SKM-1 treated with dmso at 0.1 percent for 144 hours (cell line): ENCODE measurements around the gene MGLL.

Source experiments
- DNase-seq: peaks from one replicate; lab custom pipeline; 2025; ENCODE audit not compliant: unreplicated experiment; lab: John Stamatoyannopoulos, UW

Gene MGLL

GRCh38 chr3:127760361-127760760, 62.0 kb downstream of the MGLL start:
- DNase-seq, result no peak

- no peak for DNase-seq
These were observed 62.5 kb downstream of the MGLL start for GRCh38 chr3:127759826-127760225.

DNA sequence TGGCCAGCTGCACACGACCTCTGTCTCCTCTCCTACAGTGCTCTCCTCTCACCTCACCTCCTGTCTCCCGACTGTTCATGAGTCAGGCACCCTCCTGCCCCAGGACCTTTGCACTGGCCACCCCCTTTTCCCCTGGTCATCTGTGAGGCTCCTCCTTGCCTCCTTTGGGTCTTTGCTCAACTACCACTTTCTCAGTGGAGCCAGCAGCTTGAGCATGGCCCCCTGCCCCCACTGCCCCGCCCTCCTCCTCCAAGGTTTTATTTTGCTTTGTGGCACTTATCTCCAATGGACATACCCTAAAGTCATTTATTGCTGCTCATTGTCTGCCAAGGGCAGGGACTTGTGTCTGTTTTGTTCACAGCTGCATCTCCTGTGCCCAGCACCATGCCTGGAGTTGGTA, 64.3 kb downstream of the MGLL start:
- DNase-seq, result no peak

- no peak for DNase-seq
These were observed 67.0 kb downstream of the MGLL start for GRCh38 chr3:127755305-127755681.

DNA sequence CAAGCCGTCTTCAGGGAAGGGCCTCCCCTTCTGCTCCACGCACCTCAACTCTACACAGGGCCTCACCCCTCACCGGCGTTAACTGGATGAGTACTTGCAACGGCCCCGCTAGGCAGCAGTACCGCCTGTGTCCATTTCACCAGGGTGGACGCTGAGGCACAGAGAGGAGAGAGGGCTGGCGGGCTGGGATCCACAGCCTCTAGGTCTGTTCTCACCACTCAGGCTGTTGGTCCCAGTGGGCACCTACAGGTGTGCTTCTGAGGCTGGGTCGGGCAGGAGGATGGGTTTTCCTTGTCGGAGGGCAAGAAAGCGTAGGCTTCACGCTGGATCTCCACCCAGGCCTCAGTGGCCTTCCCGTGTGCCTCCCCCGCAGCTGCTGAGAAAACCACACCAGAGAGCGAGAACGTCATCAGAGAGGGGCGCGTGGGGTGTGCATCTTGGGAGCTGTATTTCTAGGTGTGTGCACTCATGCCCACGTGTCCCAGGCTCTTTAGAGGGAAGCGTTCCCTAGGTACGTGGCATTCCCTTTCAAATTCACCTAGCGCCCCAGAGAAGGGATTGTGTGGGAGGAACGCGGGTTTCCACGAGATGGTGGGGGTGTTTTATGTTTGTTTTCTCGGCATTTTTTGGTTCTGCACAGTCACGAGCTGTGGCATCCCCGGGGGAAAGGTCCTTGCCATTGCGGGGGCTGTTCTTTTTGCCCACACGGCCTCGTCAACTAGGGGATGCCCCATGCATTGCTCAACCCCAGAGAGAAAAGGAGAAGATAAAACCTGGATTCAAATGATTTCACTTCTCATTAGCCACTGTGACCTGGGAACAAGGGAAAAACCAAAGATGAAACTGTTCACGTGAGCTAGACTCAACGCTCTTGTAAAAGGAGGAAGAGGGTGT, 67.7 kb downstream of the MGLL start:
- no peak for DNase-seq

- no peak for DNase-seq
These were observed 68.4 kb downstream of the MGLL start for GRCh38 chr3:127753898-127754410.

DNA sequence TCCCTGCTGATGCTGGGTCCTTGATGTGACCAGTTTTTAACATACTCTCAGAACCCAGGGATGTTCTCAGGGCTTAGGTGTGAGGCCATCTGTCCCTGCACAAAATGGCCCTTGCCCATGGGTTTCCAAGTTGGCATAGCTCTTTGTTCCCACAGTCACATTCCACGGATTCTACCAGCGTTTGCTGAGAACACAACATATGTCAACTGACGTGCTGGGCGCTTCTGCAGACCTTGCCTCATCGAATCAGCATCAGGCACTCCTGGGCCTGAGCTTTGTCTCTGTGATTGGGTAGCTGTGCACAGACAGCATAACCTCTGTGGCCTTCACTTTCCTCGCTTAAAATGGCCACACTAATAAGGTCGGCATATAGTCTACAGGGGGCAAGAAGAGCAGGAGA, 69.0 kb downstream of the MGLL start:
- DNase-seq, result no peak

- no peak for DNase-seq
These were observed 70.5 kb downstream of the MGLL start for GRCh38 chr3:127751782-127752181.

GRCh38 chr3:127751163-127751621, 71.1 kb downstream of the MGLL start:
- DNase-seq, result no peak

DNA sequence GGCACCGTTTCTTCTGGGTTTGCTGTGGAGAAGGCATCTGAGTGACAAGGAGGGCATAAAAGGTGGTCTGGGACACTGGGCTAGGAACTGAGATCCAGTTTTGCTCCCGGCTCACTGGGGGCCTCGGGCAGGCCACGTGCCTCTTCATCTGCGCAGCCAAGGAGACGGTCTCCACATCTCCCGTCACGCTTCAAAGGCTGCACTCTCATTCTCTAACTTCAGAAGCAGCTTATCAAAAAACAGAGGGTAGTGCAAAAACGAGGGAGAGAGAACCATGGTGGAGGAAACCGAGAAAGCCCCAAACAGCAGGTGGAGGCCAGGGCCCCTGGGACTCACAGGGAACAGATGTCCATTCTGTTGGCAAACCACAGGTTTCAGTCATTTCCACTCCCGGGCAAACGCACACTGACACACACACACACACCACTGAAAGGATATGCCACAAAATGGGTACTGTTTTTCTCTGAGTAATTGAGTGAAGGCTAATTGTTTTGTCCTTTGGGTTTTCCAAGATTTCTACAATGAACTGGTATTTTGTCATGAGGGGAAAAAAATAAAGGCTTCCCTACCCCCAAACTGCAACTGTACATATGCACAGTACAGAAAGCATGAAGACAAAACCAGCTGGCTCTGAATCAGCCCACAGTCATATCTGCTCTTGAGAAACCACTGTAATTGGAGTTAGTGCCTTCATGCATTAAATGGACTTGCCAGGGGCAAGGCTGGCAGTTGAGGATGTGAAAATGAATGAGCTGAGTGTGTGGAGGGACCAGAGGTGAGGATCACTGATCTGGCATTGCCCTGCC, 71.9 kb downstream of the MGLL start:
- no peak for DNase-seq

- no peak for DNase-seq
These were observed 72.5 kb downstream of the MGLL start for GRCh38 chr3:127749787-127750225.

DNA sequence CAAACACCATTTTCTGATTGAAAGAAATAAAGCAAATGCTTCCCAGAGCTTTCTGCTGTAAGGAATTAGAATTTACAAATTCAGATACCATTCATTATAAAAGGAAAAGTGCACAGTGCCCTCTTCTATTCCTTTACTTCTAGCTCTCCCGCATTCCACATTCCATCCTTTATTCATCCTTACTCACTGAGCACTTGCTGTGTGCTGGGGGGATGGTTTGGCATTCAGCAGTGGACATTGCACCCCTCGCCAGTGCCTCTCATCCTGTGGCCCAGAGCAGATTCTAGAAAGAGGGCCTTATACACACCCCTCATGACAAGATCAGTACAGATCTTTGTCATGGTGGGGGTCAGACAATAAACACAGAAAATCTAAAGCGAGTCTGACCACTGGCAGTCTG, 73.0 kb downstream of the MGLL start:
- DNase-seq, result no peak

- no peak for DNase-seq
These were observed 73.5 kb downstream of the MGLL start for GRCh38 chr3:127748754-127749327.

DNA sequence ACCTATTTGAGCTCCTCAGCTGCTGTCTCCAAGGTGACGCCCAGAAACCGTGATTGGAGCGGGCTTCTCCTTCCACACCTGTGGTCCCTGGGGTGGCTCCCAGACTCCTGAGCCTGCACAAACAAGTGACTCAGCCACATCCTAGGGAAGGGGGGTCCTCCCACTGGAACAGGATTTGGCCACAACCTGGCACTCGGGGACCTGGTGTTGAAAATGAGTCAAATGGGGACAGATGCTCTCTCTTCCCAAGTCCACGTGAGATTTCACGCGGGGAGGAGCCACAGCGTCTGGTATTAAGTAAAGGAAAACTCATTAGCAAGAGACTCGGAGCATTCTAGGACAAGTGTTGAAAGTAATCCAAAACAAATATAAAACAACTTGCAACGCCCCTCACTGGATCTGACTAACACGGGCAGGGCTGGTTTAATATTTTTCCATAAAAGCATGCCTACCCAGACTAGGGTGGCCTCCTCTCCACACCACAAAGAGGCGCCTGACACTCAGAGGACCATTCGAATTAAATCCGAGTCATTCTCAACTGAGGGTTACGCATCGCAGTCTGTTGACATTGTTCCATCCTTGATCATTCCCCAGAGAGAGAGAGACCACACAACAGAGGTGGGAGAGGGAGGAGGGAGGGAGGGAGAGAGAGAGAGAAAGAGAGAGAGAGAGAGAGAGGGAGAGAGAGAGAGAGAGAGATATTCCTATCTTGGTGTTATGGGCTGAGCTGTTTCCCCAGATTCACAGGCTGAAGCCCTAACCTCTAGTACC, 74.4 kb downstream of the MGLL start:
- no peak for DNase-seq

DNA sequence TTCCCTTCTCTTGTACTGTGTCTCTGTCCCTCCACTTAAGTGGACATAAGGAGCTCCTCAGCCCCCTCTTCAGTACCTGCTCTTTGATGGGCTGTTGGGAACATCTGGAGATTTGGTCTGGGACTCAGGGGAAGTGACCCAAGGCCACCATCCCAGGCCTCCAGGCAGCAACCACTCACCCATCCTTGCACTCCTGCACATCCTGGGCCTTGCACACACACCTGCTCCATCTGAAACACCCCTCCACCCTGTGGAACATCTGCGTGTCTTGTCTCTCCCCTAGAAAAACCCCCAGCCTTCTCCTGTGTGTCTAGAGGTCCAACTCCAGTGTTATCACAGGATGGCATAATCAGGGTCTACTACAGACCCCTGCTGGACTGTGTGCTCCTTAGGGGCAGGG, 75.2 kb downstream of the MGLL start:
- no peak for DNase-seq

DNA sequence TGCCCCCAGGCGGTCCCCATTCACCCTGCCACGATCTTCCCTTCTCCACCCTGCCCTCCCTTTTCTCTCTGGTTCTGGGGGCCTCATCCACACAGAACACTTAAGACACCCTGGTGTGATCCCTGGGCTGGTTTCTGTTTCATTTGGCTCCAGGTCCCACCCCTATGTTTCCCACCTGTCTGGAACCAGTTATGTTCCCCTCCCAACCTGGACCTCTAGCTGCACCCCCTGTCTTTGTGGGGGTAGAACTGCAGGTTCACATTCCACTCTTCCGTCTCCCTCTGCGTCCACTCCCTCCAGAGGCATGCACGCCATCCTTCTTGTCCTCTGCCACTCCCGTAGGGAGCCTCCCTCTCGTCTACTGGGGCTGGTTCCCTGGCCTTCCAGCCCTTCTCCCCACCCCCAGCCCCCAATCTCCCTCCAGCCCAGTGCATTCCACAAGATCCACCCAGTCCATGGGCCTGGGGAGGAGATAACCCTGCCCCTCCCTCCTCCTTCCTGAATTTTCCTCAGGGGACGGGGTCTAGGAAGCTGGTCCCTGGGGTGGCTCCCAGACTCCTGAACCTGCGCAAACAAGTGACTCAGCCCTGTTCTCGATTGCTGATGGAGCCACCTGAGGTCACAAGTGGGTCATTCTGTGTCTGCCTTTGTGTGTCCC, 75.8 kb downstream of the MGLL start:
- no peak for DNase-seq

DNA sequence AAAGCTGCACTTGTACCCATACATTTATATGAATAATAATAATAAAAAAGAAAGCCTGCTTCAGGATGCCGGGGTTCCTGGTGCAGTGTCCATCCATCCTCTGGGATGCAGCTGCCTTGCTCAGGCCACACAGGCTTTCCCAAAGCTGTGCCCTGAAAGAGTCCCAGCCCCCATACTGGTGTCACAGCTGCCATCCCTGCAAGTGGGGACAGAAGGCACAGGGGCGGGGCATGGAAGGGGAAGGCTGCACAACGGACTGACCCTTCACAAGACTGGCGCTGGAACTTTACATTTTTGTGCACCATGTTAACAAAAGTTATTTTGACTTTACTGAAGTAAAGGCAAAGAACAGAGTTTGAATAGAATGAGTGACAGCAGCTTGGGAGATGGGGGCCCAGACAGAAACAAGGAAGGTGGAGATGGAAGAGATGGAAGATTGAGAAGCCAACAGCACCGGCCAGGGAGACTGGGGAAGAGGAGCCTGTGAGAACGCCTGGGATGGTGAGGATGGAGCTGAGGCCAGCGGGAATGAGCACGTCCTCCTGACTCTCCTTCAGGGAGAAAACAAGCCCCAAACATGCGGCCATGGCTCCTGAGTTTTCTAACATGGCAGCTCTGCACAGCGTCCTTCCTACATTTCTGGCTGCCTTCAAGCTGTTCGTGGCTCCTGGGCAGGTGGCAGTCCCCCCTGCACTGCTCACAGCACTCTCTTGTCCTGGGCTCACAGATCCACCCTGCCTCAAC, 76.5 kb downstream of the MGLL start:
- no peak for DNase-seq

DNA sequence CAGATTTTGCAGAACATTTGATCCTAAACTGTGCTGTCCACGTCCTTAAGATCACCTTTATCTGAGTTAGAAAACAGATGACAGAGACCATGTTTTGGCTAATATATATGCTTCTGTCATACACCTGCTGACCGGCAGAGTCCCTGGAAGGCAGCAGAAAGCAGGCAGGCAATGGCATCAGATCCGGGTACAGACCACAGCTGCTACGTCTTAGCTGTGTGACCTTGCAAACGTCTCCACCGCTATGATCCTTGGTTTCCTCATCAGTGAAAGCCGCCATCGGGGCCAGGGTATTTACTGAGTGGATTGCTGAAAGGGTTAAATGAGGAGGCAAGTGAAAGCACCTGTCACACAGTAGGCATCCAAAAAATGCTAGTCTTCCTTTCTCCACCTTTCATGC, 77.4 kb downstream of the MGLL start:
- DNase-seq, result no peak

GRCh38 chr3:127744253-127744815, 78.0 kb downstream of the MGLL start:
- DNase-seq, result no peak
